Left forelimb (tissue), 1 donor: ENCODE measurements around the gene FDCSP.
"Not testable (repeated sequence)": the region's sequence is repeated elsewhere in the genome, so short reads cannot be mapped to it uniquely, and the experiment has no call there.

ENCODE experiments used
- DNase-seq: peaks from one replicate; pipeline ENCODE4 v3.0.0-alpha.2; 2018; ENCODE audit warnings: low spot score

FDCSP gene

GRCh38 chr4:70239884-70240591 lies 14.1 kb downstream of the FDCSP start:
- DNase-seq, result no peak

GRCh38 chr4:70242297-70242696 lies 16.4 kb downstream of the FDCSP start, which contains the start of gene CSN3:
TSS of gene CSN3 (plus strand) at chr4:70242597. CDS start at chr4:70244820, 2,223 bp downstream.
- DNase-seq, result not testable (repeated sequence)

GRCh38 chr4:70243091-70243490 lies 17.2 kb downstream of the FDCSP start:
- no peak for DNase-seq

- DNase-seq, result no peak
Observed at GRCh38 chr4:70251250-70251944, 25.5 kb downstream of the FDCSP start.

GRCh38 chr4:70251945-70252277 lies 26.0 kb downstream of the FDCSP start:
- no peak for DNase-seq

- DNase-seq, result no peak
Observed at GRCh38 chr4:70269674-70270073, 43.8 kb downstream of the FDCSP start.

GRCh38 chr4:70277121-70277520 lies 51.2 kb downstream of the FDCSP start:
- no peak for DNase-seq

GRCh38 chr4:70280567-70280966 lies 54.6 kb downstream of the FDCSP start:
- no peak for DNase-seq
